ENCODE results near the gene PPP1R11. TPM values are rescaled to one million over a fixed set of nuclear protein-coding genes. Genes with fewer than 3 reads are reported as not detected.

The PPP1R11 gene
- total RNA-seq, 1 donor from 2014 or later = 39.3 TPM

DNA sequence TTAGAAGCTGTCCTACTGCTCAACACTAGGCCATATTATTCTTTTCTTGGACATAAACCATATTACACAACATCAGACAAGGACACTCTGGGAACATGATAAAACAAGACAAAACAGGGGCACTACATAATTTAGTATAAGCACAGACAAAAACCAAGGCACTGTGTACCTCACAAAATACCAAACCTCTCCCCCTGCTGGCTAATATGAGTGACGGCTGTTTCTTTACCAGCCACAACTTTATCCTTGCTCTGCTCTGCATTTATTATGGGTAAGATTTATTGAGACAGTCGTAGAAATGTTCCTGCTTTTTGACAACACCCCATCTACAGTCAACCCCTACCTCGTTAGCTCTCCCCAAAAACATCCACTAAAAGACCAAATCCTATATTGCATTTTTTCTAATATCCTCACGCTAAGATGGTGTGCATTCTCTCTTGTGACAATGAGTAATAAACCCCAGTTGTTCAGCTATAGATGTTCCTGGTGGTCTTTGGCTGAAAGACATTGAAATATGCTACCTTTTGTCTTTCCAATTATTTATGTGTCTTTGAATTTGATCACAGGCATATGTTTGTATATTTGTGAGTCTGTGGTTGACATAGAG lies 29.7 kb upstream of the PPP1R11 start:
- no peak for DNase-seq (ENCODE audit: low spot score)
- TF ChIP-seq, protein P1, sequence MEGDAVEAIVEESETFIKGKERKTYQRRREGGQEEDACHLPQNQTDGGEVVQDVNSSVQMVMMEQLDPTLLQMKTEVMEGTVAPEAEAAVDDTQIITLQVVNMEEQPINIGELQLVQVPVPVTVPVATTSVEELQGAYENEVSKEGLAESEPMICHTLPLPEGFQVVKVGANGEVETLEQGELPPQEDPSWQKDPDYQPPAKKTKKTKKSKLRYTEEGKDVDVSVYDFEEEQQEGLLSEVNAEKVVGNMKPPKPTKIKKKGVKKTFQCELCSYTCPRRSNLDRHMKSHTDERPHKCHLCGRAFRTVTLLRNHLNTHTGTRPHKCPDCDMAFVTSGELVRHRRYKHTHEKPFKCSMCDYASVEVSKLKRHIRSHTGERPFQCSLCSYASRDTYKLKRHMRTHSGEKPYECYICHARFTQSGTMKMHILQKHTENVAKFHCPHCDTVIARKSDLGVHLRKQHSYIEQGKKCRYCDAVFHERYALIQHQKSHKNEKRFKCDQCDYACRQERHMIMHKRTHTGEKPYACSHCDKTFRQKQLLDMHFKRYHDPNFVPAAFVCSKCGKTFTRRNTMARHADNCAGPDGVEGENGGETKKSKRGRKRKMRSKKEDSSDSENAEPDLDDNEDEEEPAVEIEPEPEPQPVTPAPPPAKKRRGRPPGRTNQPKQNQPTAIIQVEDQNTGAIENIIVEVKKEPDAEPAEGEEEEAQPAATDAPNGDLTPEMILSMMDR (IDR thresholded peaks at IDR 0.05; ENCODE audit: unreplicated experiment) = peak; percentile 62
- Mint-ChIP-seq H3K27me3 (ENCODE audit: unreplicated experiment) (no peaks in the 10 kb centered on the region), H3K4me1 (ENCODE audit: unreplicated experiment) (no peaks in the 10 kb centered on the region), H3K4me3 (ENCODE audit: unreplicated experiment) (no peak overlapping the region), H3K9me3 (ENCODE audit: unreplicated experiment) (no peaks in the 10 kb centered on the region), H3K36me3 (ENCODE audit: low read depth, unreplicated experiment) (no peaks in the 10 kb centered on the region), H3K27ac (ENCODE audit: unreplicated experiment) (no peak overlapping the region)

DNA sequence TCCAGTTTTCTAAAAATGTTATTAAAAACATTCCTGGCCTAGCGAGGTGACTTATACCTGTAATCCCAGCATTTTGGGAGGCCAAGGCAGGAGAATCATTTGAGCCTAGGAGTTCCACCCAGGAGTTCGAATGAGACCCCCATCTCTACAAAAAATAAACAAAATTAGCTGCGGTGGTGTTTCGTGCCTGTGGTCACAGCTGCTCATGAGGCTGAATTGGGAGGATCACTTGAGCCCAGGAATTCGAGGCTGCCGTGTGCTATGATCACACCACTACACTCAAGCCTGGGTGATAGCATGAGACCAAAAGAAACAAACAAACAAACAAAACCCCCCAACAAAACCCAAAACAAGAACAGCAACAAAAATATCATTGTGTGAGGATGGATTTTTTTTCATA lies 25.8 kb upstream of the PPP1R11 start:
- H3K9me3 Mint-ChIP-seq (ENCODE audit: unreplicated experiment) = no peaks in the 10 kb centered on the region
- H3K27me3 Mint-ChIP-seq (ENCODE audit: unreplicated experiment) = no peaks in the 10 kb centered on the region
- no peaks in the 10 kb centered on the region for H3K36me3 Mint-ChIP-seq (ENCODE audit: low read depth, unreplicated experiment)
- no peak overlapping the region for H3K27ac Mint-ChIP-seq (ENCODE audit: unreplicated experiment)
- TF ChIP-seq, protein P1 (IDR thresholded peaks at IDR 0.05; ENCODE audit: unreplicated experiment) = no peak
- no peak overlapping the region for H3K4me3 Mint-ChIP-seq (ENCODE audit: unreplicated experiment)
- DNase-seq (ENCODE audit: low spot score) = no peak
- H3K4me1 Mint-ChIP-seq (ENCODE audit: unreplicated experiment) = no peaks in the 10 kb centered on the region

DNA sequence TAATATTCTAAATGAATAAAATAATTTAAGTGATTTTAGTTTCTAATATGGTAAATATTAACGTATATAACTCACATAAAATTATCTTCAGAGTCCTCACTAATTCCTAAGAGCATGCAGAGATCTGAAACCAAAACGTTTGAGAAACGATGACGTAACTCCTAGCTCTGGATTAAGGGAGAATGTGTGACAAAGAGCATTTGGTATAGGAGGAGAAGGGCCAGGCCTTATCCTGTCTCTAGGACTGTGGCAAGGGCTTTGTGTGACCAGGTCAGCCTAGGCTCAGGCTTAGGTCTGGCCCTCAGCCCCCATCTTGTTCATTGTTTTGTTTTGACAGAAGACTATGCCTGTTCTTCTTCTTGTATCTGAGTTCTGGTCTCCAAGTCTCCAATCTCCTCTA lies 25.2 kb upstream of the PPP1R11 start:
- Mint-ChIP-seq H3K36me3 (ENCODE audit: low read depth, unreplicated experiment) (no peaks in the 10 kb centered on the region), H3K27me3 (ENCODE audit: unreplicated experiment) (no peaks in the 10 kb centered on the region), H3K9me3 (ENCODE audit: unreplicated experiment) (no peaks in the 10 kb centered on the region), H3K4me1 (ENCODE audit: unreplicated experiment) (no peaks in the 10 kb centered on the region), H3K27ac (ENCODE audit: unreplicated experiment) (no peak overlapping the region), H3K4me3 (ENCODE audit: unreplicated experiment) (no peak overlapping the region)
- no peak for DNase-seq (ENCODE audit: low spot score)
- TF ChIP-seq, protein P1 (IDR thresholded peaks at IDR 0.05; ENCODE audit: unreplicated experiment) = no peak

DNA sequence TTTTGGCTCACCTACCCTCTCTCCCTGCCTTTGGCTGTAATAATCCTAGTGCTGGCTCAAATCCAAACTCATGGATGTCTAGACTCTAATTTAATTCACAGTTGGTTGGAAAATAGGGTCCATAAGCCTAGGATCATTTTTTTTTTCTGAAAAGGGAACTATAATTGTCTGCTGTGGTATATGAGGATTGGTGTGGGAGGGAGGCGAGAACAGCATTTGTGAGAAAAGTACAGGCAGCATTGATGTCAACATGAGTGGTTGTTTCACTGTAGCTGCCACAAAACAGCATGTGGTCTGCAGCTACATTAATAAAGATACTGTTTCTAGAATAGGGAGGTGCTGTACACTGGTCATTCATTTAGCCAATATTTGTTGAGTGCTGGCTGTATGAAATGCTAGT lies 24.5 kb upstream of the PPP1R11 start:
- TF ChIP-seq, protein P1 (IDR thresholded peaks at IDR 0.05; ENCODE audit: unreplicated experiment) = no peak
- H3K27ac Mint-ChIP-seq (ENCODE audit: unreplicated experiment) = no peak overlapping the region
- no peaks in the 10 kb centered on the region for H3K27me3 Mint-ChIP-seq (ENCODE audit: unreplicated experiment)
- no peaks in the 10 kb centered on the region for H3K9me3 Mint-ChIP-seq (ENCODE audit: unreplicated experiment)
- H3K36me3 Mint-ChIP-seq (ENCODE audit: low read depth, unreplicated experiment) = no peaks in the 10 kb centered on the region
- no peak for DNase-seq (ENCODE audit: low spot score)
- H3K4me1 Mint-ChIP-seq (ENCODE audit: unreplicated experiment) = peaks cover 5% of the 10 kb centered on the region
- no peak overlapping the region for H3K4me3 Mint-ChIP-seq (ENCODE audit: unreplicated experiment)

DNA sequence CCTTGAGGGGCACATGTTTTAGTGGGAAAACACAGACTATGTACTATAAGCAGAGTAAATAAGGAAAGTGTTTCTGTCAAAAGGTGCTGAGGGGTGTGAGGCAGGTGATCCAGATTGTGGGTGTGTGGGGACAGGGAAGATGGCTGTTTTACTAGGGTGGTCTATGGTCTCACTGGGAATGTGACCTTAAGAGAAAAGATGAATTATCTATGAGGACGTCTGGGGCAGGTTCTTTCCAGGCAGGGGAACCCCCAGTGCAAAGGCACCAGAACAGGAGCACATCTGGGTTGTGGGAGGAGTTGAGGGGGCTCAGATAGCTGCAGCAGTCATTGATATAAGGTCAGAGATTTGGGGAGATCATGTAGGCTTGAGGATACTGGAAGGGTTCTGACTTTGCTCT lies 24.1 kb upstream of the PPP1R11 start:
- TF ChIP-seq, protein P1 (IDR thresholded peaks at IDR 0.05; ENCODE audit: unreplicated experiment) = no peak
- Mint-ChIP-seq H3K4me3 (ENCODE audit: unreplicated experiment) (no peak overlapping the region), H3K9me3 (ENCODE audit: unreplicated experiment) (no peaks in the 10 kb centered on the region)

More for the DNA sequence above, 24.1 kb upstream of the PPP1R11 start:
- no peaks in the 10 kb centered on the region for H3K36me3 Mint-ChIP-seq (ENCODE audit: low read depth, unreplicated experiment)
- no peaks in the 10 kb centered on the region for H3K27me3 Mint-ChIP-seq (ENCODE audit: unreplicated experiment)
- H3K27ac Mint-ChIP-seq (ENCODE audit: unreplicated experiment) = no peak overlapping the region
- no peak for DNase-seq (ENCODE audit: low spot score)
- peaks cover 6% of the 10 kb centered on the region for H3K4me1 Mint-ChIP-seq (ENCODE audit: unreplicated experiment)
